Mammary epithelial cell (primary cell): ENCODE results near the gene APOBEC3A.

Source experiments
- EZH2 ChIP-seq: IDR thresholded peaks from 2 replicates; pipeline ENCODE4 v1.6.1; 2012; ENCODE audit warnings: low read length, inconsistent platforms, borderline replicate concordance
- TF ChIP-seq, protein P1 (sequence below), 2 donors: IDR thresholded peaks in 1 of 2; conservative IDR thresholded peaks in 1 of 2; 2 replicates each; pipeline ENCODE4 v1.5.1; 2011 to 2012; ENCODE audit warnings: inconsistent platforms in 2 of 2, low read length in 2 of 2, mild to moderate bottlenecking in 2 of 2, control low read depth in 1 of 2, low read depth in 1 of 2; ENCODE audit not compliant: insufficient read depth in 1 of 2; ENCODE audit errors: extremely low read depth in 1 of 2

DNA sequence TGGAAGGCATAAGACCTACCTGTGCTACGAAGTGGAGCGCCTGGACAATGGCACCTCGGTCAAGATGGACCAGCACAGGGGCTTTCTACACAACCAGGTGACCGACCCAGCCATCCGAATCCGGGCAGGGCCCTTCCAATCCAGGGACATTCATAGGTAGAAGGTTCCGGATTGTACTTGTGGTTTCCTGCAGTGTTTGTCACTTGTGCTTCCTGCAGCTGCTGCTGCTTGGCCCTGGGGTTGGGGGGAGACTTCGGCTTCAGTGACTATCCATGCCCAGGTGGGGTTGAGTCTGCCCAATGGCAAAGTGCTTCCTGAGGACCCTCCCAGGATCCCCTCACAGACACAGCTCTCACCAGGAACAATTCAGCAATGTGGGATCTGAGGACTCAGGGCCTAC, 2.2 kb downstream of the APOBEC3A start:
- TF ChIP-seq, protein P1, sequence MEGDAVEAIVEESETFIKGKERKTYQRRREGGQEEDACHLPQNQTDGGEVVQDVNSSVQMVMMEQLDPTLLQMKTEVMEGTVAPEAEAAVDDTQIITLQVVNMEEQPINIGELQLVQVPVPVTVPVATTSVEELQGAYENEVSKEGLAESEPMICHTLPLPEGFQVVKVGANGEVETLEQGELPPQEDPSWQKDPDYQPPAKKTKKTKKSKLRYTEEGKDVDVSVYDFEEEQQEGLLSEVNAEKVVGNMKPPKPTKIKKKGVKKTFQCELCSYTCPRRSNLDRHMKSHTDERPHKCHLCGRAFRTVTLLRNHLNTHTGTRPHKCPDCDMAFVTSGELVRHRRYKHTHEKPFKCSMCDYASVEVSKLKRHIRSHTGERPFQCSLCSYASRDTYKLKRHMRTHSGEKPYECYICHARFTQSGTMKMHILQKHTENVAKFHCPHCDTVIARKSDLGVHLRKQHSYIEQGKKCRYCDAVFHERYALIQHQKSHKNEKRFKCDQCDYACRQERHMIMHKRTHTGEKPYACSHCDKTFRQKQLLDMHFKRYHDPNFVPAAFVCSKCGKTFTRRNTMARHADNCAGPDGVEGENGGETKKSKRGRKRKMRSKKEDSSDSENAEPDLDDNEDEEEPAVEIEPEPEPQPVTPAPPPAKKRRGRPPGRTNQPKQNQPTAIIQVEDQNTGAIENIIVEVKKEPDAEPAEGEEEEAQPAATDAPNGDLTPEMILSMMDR (conservative IDR thresholded peaks at IDR 0.05 in 1 of 2, IDR thresholded peaks at IDR 0.05 in 1 of 2; ENCODE audit: extremely low read depth in 1 of 2, insufficient read depth in 1 of 2, low read depth in 1 of 2, low read length in 2 of 2) = no peak
- TF ChIP-seq EZH2 = no peak
